ENCODE results near the gene GALNT10.

The GALNT10 gene

DNA sequence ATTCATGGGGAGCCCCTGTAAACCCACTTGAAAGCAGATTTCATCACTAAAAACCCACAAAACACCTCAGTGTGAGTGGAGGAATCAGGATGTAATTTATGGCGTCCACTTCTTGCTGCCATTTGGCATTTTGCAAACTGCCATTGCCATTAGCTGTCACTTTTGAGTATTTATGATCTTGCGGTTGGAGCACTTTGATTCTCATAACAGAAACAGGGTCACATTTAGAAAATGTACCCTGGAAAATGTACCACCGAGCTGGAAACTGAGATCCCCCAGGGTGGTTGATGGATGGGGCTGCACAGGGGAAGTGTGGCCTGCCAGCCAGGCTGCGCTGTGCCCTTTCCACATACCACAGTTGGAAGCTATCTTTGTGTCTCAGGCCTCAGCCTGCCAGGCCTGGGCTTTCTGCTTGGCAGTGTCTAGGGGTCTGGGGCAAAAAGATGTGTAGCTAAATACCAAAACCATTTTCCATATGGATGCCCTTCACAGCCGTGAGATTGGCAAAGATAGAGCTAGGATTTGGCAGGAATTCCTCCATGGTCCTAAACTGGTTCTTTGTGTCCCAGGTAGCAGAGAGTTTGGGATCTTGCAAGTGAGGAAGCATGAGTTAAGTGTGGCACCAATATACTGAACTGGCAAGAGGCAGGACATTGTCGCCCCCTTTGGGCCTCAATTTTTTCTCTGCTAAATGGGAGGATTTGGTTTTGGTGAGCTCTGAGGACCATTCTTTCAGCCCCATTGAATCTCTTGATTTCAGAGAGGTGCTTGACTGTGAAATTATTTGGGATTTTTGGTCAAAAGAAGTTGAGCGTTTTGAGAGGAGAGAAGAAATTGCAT lies 46.2 kb downstream of the GALNT10 start:
- DNase-seq (ENCODE audit: low read depth) = no peak

DNA sequence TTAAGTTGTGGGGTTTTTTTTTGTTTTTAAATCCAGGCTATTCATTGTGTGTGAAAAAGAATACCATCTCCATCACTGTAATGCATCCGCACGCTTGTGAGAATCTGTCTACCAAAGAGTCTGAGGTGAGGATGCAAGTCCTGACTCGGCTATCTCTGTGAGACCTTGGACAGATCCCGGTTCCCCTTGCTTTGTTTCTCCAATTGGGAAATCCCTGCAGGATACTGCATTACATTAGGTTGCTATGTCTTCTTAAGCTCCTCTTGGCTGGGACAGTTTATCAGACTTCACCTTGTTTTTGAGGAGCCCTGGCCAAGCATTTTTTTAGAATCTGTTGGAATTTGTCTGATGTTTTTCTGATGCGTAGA lies 46.8 kb downstream of the GALNT10 start:
- DNase-seq (ENCODE audit: low read depth) = no peak

DNA sequence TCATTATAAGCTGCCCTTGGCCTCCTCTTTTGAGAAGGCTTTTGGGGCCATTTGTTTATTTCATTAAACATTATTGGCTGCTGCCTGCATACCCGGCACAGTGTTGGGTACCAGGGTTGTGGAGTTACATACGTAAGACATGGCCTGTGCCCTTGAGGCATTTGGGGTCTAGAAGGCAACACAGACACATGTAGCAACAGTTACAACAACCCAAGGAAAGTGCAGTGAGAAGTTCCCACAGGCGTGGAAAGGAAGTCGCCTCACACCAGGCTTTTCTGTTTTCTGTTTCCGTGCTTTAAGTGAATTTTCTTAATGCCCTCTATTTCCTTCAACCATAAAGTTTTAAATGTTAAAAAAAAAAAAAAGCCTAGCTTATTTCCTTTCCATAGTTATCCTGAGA lies 47.4 kb downstream of the GALNT10 start:
- no peak for DNase-seq (ENCODE audit: low read depth)

DNA sequence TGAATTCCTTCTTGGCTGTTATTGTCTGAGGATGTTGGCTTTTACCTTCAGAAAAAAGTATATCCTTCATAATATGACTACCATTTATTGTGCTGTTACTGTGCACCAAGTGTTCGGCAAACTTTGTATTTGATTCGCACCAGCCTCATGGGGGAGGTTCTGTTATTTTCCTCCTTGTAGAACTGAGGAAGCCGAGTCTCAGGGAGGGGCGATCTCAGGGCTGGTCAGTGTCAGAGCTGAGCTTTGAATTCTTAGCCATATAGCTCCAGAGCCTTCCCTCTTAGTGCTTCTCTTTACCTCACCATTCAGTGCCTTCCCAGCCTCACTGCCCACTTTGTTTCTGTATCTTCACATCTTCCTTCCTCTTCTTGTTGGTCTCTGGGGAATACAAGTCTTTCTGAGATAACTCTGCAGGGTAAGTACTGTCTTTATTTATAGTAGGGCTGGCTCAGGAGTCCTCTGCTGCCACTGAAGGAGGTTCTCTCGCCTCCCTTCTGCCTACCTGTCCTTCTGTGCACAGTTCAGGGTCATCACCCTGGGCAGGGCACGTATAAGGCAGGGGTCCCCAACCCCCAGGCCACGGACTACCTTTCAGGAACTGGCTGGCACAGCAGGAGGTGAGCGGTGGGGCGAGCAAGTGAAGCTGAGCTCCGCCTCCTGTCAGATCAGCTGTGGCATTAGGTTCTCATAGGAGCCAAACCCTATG lies 48.4 kb downstream of the GALNT10 start:
- no peak for DNase-seq (ENCODE audit: low read depth)

DNA sequence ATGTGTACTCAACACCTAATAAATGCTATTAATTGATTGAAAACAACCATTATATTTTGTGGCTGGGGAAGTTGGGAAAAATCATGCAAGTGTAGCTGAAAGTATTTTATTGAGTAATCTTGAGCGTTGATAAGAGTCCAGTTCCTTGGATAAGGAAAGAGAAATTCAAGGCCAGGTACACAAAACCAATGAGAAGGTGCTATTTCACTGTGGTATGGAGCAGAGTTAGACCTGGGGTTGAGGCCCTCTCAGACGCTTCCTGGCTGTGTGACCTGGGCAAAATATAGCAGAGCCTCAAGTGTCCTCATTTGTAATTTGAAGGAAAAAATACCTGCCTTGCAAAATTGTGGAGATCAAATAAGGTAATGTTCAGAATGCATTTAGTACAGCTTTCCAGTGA lies 50.1 kb downstream of the GALNT10 start:
- no peak for DNase-seq (ENCODE audit: low read depth)

DNA sequence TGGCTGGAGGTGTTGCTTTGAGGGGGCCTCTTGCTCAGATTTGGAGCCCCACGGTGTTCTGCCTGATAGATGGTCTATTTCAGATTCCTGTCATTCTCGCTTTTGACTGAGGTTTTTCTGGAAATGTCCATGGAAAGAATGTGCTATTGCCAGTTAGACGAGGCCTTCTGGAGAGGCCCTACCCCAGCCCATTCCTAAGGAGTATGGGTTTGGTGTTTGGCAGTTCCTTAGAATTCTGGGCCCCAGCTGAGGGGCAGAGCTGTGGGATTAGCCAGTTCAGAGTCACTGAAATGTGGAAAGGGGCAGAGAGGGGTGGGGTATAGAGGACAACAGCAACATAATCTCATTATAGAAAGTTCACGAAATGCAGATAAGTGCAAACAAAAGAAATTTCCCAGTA lies 50.5 kb downstream of the GALNT10 start:
- no peak for DNase-seq (ENCODE audit: low read depth)

DNA sequence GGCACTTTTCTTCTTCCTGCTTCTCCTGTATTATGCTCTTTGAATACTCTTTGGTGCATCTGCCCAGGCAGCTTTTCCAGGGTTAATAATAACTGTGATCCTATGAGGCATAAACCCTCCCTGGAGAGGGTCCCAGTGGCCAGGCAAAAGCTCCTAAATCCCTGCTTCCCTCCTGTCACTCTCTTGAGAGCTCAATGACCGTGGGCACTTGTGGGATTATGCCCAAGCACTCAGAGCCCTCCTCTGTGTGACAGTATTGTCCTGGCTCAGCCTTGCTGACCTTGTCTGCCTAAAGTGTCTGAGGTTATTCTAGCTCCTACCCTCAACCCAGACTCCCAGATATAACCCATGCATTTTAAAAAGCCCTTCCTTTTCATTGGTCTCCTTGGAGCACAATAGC lies 51.9 kb downstream of the GALNT10 start:
- no peak for DNase-seq (ENCODE audit: low read depth)

DNA sequence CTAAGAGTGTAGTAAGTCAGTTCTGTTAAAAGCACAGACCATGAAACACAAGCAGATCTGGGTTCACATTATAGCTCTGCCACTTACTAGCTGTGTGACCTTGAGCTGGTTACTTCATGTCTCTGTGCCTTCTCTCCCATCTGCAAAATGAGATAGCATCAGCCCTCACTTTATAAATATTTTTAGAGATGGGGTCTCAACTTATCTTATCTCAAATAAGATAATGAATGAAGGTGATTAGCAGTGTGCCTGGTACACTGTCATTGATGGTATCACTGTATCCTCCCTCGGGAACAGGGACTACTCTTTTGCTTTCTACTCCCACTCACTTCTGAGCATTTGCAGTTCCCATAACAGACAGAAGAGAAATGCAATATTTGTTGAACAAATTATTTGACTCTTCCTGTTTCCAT lies 52.4 kb downstream of the GALNT10 start:
- no peak for DNase-seq (ENCODE audit: low read depth)

DNA sequence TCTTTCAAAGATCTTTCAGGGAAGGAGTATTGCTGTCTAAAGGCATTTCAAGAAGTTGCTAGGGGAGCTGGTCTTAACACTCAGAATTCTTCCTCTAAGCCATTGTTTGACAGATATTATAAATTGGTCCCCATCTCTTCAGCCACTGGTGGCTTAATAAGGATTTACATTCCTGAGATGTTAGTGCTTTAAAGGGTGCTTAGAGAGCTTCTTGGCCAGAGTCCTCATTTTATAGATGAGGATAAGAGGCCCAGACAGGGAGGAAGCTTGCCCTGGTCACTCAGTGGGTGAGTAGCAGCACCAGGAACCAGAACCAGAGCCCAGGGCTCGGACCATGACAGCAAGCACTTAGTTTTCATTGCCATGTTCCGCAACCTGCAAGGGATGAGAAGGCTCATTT lies 53.2 kb downstream of the GALNT10 start:
- no peak for DNase-seq (ENCODE audit: low read depth)

DNA sequence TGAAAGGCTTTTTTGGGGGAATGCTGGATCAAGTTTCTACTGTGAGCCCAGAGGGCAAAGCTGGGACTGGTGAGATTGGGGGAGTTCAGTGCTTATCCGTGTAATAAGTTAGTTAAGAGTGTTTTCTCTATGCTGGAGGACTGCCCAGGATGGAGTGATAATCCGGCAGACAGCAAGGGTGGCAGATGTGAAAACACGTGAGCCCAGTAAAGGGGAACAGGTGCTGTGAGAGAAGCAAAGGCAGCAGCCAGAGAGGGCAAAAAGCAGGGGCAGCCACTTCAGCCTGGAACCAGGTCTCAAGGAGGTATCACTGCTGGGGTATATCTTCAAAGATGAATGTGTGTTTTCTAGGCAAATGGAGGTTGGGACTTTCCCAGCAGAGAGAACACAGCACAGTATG lies 53.9 kb downstream of the GALNT10 start:
- DNase-seq (ENCODE audit: low read depth) = no peak

DNA sequence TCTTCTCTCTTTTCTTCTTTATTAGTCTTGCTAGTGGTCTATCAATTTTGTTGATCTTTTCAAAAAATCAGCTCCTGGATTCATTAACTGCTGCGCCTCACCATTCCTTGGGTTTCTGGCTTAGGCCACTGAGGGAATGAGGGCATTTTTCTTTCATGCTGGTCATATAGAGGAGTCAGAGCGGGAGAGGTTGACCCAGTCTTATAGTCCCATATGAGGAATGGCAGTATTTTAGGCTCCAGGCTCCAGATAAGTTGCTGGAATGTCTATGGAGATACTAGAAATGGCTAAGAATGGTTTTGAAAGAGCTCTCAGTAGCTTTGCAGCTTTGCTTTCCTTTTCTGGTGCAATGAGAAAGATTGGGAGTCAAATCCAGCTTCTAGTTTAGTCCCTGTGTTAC lies 58.2 kb downstream of the GALNT10 start:
- no peak for DNase-seq (ENCODE audit: low read depth)

DNA sequence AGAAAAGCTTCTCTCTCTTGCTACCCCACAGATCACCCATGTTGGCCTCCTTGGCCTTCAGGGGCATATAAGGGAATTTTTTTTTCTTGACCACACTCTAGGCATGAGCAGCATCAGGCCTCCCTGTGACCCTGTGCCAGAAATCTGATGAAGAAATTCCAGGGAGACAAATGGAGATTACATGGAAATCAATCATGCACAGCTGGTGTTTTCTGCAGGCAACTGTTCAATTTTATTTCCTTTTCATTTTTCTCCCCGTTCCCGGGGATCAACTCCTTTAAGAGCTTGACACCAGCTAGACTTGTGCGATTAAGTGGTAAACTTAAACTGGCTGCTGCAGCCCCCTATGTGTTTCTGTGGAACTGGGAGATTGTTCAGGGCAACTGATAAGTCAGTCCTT lies 59.3 kb downstream of the GALNT10 start:
- no peak for DNase-seq (ENCODE audit: low read depth)

DNA sequence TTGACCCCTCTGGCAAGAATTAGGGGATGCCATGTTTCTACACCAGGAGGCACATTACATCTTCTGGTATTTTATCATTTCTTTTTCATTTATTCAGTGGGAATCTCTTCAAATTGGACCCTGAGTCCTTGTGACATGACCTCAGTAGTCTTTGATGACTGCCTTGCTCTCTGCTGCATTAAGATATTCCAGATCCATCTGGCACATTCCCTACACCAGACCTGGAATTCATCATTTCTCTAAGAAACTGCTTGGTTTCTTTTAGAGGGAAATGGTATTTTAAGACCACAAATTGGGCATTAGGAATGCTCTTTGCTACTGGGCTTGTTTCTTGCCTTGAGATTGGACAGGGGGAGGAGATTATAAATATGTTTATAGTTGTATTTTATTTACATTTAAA lies 61.0 kb downstream of the GALNT10 start:
- DNase-seq (ENCODE audit: low read depth) = no peak

DNA sequence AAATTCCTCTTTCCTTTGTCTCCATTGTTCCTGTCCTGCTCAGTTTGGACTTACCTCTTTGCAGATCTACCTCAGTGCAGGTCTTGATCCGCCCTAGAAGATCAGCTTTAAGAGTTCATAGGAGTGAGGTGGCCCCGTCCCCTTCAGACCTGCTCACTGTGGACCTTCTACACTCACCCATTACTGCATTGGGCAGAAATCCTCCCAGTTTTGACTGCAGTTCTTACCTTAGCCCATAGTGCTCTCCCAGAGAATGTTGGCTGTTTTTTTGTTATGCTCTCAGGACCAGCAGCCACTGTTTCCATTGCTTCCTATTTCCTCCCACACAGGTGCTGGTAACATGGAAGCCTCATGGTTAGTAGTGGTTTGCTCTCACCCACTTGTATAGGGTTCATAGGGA lies 63.3 kb downstream of the GALNT10 start:
- no peak for DNase-seq (ENCODE audit: low read depth)

DNA sequence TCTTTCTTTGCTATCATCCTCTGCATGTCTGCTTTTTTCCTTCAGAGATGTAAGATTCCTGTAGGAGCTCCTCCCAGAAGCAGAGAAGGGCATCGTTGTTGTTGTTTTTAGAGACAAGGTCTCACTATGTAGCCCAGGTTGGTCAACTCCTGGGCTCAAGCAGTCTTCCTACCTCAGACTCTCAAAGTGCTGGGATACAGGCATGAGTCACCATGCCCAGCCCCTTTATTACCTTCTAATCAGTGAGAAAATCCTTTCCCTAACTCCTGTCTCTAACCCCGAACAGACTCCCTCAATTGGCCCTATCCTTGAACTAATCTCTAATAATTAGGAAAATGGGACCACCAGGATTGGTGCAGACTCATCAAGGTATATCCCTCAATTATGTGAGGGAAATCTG lies 64.4 kb downstream of the GALNT10 start:
- DNase-seq (ENCODE audit: low read depth) = no peak

DNA sequence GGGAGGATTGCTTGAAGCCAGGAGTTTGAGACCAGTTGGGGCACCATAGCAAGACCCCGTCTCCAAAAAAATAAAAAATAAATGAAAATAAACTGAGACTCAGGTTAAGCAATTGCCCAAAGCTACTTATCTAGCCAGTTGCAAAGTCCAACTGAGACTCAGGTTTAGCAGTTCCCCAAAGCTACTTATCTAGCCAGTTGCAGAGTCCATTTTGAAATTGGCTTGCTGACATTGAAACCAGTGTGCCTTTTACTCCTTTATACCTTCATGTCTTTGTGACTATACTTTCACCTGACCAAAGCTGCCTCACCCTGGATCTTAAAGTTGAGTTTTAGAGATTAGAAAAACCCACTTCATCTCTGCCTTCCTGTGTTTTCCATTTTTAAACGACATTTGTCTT lies 66.5 kb downstream of the GALNT10 start:
- no peak for DNase-seq (ENCODE audit: low read depth)

DNA sequence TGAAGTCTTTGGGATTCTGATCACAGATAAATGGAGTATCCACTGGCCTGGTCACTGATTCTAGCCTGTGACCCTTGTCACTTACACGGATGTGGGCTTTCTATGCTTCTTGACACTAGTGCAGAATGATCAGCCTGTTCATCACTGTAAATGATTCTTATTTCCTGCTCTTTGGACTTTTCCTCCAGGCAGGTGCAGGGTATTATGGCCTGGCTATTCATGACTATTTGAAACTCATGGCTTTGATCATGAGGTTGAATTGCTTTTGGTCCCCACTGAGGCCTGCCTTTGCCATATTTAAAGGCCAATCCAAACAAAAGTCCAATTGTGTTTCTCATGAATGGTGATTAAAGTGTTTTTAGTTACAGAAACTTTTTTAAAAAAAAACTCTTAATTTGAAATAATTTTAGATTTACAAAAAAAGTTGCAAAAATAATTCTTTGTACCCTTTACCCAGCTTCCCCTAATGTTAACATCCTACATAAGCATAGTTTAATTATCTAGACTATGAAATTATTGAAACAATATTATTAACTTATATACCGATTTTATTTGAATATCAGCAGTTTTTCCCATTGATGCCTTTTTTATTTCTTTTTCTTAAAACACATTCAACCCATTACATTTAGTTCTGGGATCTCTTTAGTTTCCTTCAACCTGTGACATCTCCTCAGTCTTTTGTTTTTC lies 68.1 kb downstream of the GALNT10 start:
- DNase-seq (ENCODE audit: low read depth) = no peak

DNA sequence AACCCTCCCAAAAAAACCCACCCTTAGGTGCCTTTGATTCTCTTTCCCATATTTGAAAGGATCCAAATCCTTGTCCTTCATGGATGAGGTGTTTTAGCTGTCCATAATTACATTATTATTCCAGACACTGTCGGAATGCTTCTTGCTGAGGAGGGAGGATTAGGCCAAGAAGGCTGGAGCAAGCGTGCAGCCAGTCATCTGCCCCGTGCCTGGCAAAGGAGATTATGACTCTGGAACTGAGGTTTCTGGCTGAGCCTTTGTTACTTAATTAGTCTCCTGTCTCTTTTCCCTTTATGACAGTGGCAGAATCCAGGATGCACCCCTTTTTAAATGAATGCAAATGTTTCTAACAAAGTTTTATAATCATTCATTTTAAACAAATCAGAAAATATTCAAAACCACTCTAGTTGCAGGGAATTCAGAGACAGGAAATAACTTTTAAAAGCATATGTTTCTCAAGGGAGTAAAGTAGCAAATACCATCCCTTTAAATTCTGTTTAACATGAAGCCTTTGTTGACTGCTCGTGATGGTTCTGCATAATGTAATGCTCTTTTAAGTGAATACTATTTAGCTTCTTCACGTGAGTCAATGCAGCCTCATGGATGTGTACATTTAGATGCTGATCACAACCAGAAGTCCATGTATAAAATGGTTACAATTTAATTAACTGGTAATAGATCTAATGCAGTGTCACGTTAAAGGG lies 69.8 kb downstream of the GALNT10 start:
- no peak for DNase-seq (ENCODE audit: low read depth)

DNA sequence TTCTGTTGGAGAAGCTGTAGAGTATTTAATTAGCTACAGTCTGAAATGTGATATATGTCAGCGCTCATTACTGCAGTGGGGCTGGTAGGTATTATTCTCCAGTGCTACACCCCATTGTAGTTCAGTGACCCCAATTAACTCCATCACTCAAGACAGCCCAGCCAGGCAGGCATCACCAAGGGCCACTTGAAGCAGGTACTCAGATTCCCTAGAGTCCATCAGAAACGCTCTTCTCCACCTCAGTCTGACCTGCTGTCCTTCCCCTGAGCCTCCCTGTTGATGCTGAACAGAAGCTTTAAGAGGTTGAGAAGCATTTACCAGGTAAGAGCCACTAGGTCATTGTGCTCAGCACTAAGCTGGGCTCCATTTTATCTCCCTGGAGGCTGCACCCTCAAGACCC lies 71.8 kb downstream of the GALNT10 start:
- DNase-seq (ENCODE audit: low read depth) = no peak

DNA sequence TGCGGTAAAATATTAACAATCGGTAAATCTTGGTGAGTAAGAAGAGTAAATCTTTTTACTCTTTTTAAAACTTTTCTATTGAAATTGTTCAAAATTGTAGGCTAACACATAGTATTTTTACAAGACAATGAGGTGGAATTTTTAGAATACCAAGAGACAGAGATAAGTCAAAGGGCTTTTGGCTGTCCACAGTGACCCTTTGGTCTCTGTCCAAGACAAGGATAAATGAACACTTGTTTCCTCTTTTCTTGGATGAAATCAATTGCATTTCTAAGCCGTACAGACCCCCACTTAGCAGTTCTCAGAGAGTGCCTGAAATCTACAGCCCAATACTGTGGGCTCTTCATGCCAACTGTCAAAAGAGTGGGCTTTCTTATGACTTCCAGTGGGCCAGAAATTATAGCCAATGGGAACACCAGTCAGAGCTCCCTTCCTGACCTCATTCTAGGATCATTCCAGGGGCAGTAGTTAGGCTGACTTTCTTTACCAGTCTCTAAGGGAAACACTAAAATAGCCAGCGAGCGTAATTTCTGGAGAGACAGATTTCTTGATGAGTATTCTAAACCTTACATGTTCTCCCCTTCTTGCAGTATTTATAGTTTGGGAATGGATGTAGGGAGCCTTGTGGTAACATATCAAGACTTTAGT lies 74.1 kb downstream of the GALNT10 start:
- no peak for DNase-seq (ENCODE audit: low read depth)

DNA sequence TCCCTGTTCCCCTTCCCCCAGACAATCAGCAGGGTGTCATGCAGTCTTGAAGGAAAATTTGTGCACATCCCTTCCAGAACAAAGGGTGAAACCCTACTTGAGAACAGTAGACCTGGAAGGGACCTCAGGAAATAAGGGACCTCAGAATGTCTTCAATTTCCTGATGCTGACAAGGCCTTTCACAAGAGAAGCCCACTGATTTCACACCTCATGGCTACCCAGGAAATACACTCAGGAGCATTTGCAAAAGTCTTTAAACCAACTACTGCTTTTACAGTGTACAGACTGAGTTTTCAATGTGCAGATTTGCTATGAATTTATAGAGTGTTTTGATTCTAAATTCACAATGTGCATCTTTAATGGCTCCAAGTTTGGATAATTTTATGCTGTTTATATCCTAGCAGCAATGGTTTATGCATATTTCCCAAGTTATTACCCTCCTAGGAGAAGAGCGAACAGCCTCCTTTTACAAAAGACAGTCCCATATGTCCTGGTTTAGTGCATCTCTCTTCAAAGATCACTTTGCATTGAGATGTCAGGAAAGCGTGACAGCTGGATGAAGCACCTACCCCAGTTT lies 74.8 kb downstream of the GALNT10 start:
- no peak for DNase-seq (ENCODE audit: low read depth)

DNA sequence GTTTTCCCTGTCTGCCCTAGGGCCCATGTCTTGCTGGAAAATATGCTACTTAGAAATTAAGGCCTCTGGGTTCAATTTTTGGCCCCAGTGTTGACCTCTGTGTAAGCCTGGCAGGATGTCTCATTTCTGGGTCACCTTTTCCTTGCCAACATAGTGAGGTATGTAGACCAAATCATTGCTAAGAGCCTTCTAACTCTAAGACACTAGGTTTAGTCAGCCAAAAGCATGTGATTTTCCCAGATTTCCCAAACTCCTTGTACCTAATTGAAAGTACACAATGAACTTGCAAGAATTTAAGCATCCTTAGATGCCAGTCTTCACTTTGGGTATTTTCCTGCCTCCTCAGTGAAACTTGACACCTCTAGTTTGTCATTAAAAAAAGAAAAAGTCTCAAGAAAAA lies 77.0 kb downstream of the GALNT10 start:
- DNase-seq (ENCODE audit: low read depth) = no peak

All from fibroblast of the conjunctiva (primary cell).